SU-DHL-6 (cell line): ENCODE results near the gene CPNE4.

Source experiments
- H2AFZ ChIP-seq: fragments of 200-600 bp; sonication (generic); 2 replicates; pipeline ENCODE4 v1.6.1; 2014; ENCODE audit warnings: low read depth, mild to moderate bottlenecking, moderate library complexity, mixed read lengths, antibody characterized with exemption, low read length; ENCODE audit not compliant: severe bottlenecking
- H3F3A ChIP-seq: fragments of 200-600 bp; shearing (Covaris generic); 2 replicates; pipeline ENCODE4 v1.6.0; 2016; ENCODE audit warnings: antibody characterized with exemption, mild to moderate bottlenecking; ENCODE audit not compliant: insufficient read depth
- H3K27ac ChIP-seq: fragments of 200-600 bp; sonication (generic); 2 replicates; pipeline ENCODE4 v1.5.1; 2016; ENCODE audit warnings: low read depth, mild to moderate bottlenecking, low read length, moderate library complexity, mixed read lengths
- H3K27me3 ChIP-seq: fragments of 200-600 bp; sonication (generic), shearing (Covaris generic); 2 replicates; pipeline ENCODE4 v1.6.0; 2014; ENCODE audit warnings: mild to moderate bottlenecking, low read length
- H3K36me3 ChIP-seq: fragments of 200-600 bp; sonication (generic); 2 replicates; pipeline ENCODE4 v1.6.1; 2014; ENCODE audit warnings: mild to moderate bottlenecking, low read length, mixed read lengths
- H3K4me2 ChIP-seq: fragments of 300-600, 200-600 bp; shearing (Covaris generic), sonication (generic); 2 replicates; pipeline ENCODE4 v1.6.0; 2014; ENCODE audit warnings: low read length, low read depth, mild to moderate bottlenecking; ENCODE audit not compliant: poor library complexity, severe bottlenecking
- H3K4me3 ChIP-seq: fragments of 200-600 bp; sonication (generic); 2 replicates; pipeline ENCODE4 v1.5.1; 2014; ENCODE audit warnings: antibody characterized with exemption, low read length, mild to moderate bottlenecking, mixed read lengths; ENCODE audit not compliant: insufficient read depth, poor library complexity, severe bottlenecking
- H3K79me2 ChIP-seq: fragments of 200-600 bp; sonication (generic); 2 replicates; pipeline ENCODE4 v1.6.1; 2014; ENCODE audit warnings: mild to moderate bottlenecking, low read length, moderate library complexity; ENCODE audit not compliant: insufficient read depth
- H3K9ac ChIP-seq: fragments of 200-600 bp; sonication (generic); 2 replicates; pipeline ENCODE4 v1.7.0; 2014; ENCODE audit warnings: mild to moderate bottlenecking, low read length
- H3K9me2 ChIP-seq: fragments of 200-600 bp; sonication (generic); replicated peaks from 2 replicates; pipeline ENCODE4 v1.6.1; 2014; ENCODE audit warnings: low read length; ENCODE audit not compliant: insufficient read depth
- H3K9me3 ChIP-seq: fragments of 200-600 bp; sonication (generic); 2 replicates; pipeline ENCODE4 v1.6.1; 2014; ENCODE audit warnings: low read length, mixed read lengths; ENCODE audit not compliant: insufficient read depth
- H4K20me1 ChIP-seq: fragments of 200-600 bp; sonication (generic); 2 replicates; pipeline ENCODE4 v1.6.1; 2014; ENCODE audit warnings: low read depth, mild to moderate bottlenecking, antibody characterized with exemption, low read length, moderate library complexity, mixed read lengths
- CTCF ChIP-seq: fragments of 200-600 bp; sonication (generic); IDR thresholded peaks from one replicate; pipeline ENCODE4 v1.5.1; 2017; ENCODE audit warnings: antibody characterized with exemption, mild to moderate bottlenecking, low read length, moderate library complexity; ENCODE audit not compliant: insufficient read depth, poor library complexity, severe bottlenecking
- EZH2phosphoT487 ChIP-seq: fragments of 200-600 bp; sonication (generic), shearing (Covaris generic); conservative IDR thresholded peaks from 2 replicates; pipeline ENCODE4 v1.6.1; 2018; ENCODE audit warnings: mild to moderate bottlenecking, antibody characterized with exemption, low read length, moderate library complexity, mixed read lengths

The CPNE4 gene

DNA sequence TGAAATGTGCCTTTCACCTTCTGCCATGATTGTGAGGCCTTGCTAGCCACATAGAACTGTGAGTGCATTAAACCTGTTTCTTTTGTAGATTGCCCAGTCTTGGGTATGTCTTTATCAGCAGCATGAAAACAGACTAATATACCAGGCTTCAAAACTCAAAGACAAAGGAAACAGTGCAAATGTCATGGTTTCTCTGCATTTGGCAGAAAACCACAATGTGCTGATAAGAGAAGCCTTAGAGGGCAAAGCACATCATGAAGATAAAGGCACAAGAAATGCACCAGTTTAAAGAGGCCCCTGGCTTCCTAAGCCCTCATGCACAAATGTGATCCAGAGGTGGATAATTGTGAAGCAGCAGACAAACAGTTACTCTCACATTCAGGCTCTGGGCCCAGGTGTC, 259.2 kb downstream of the CPNE4 start:
- H3K4me2 ChIP-seq, result no peak overlapping the region
- H3K4me3 ChIP-seq, result no peak overlapping the region
- no peak overlapping the region for H2AFZ ChIP-seq
- H3K9me2 ChIP-seq, result no peaks in the 10 kb centered on the region
- H3F3A ChIP-seq, result no peaks in the 10 kb centered on the region
- TF ChIP-seq CTCF, result no peak
- H4K20me1 ChIP-seq, result no peaks in the 10 kb centered on the region
- H3K36me3 ChIP-seq, result no peaks in the 10 kb centered on the region
- no peaks in the 10 kb centered on the region for H3K27me3 ChIP-seq
- H3K9ac ChIP-seq, result no peak overlapping the region
- no peaks in the 10 kb centered on the region for H3K79me2 ChIP-seq
- no peaks in the 10 kb centered on the region for H3K9me3 ChIP-seq
- no peak overlapping the region for H3K27ac ChIP-seq

DNA sequence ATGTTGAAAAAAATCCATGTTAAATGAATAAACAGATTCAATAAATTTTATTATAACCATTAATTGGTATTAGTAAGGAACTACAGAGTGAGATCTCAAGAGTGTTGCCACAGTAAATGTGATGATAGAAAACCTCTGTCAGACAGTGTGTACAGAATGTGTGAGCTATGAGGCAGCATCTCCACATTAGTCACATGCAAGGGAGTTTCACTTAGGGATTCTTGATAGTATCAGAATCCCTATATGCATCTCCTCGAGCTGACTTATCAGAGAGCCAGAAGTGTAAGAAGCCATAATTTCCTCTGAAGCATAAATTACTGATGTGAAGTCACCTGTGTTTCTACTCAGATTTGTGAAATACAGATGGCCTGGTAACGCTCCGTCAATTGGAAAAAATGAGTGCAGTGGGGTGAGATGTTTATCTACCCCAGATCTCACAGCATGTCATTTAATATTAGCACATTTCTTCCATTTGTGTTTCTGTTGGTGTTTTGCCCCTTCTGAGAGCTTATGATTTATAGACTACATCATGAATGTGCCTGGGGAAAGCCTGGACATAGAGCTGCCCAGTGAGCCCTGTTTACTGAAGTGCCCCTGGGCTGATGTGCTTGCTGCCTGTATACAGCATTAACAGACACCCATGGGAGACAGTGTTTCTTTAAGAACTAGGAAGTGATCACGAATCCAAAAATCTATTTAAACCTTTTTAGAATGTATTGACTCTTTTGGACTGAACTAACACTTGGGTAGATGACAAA, 262.4 kb downstream of the CPNE4 start:
- TF ChIP-seq EZH2phosphoT487, result no peak
- TF ChIP-seq CTCF, result no peak
- H3K9me3 ChIP-seq, result no peaks in the 10 kb centered on the region
- H3K9me2 ChIP-seq, result no peaks in the 10 kb centered on the region
- H3K4me3 ChIP-seq, result no peak overlapping the region
- H3K27me3 ChIP-seq, result no peaks in the 10 kb centered on the region
- H4K20me1 ChIP-seq, result no peaks in the 10 kb centered on the region
- no peak overlapping the region for H3K4me2 ChIP-seq
- H2AFZ ChIP-seq, result no peak overlapping the region
- H3K27ac ChIP-seq, result no peak overlapping the region
- H3K36me3 ChIP-seq, result no peaks in the 10 kb centered on the region
- H3K9ac ChIP-seq, result no peak overlapping the region
- H3F3A ChIP-seq, result no peaks in the 10 kb centered on the region
- H3K79me2 ChIP-seq, result no peaks in the 10 kb centered on the region

GRCh38 chr3:131762981-131763564, 271.7 kb downstream of the CPNE4 start:
- Histone ChIP-seq H3K79me2 (no peaks in the 10 kb centered on the region), H3K4me2 (no peak overlapping the region), H3K9me3 (no peaks in the 10 kb centered on the region), H3K9ac (no peak overlapping the region), H3K9me2 (no peaks in the 10 kb centered on the region), H3F3A (no peaks in the 10 kb centered on the region), H2AFZ (no peak overlapping the region), H3K4me3 (no peak overlapping the region), H4K20me1 (no peaks in the 10 kb centered on the region), H3K36me3 (no peaks in the 10 kb centered on the region), H3K27me3 (no peaks in the 10 kb centered on the region), H3K27ac (no peak overlapping the region)
- no peak for TF ChIP-seq EZH2phosphoT487
- no peak for TF ChIP-seq CTCF
